H1 (cell line): ENCODE results near the gene LIPE.

Experiments
- BCL11A ChIP-seq, 2 experiments: IDR thresholded peaks; one replicate each; pipeline ENCODE4 v1.6.1; 2011; ENCODE audit warnings: low read depth in 2 of 2, low read length in 2 of 2, mild to moderate bottlenecking in 2 of 2
- BRCA1 ChIP-seq: IDR thresholded peaks from 2 replicates; pipeline ENCODE4 v1.6.1; 2012; ENCODE audit warnings: low read depth, low read length, improper control_type of control experiment
- EP300 ChIP-seq, 2 experiments: IDR thresholded peaks; 1 replicate in 1 of 2; 2 replicates in 1 of 2; pipeline ENCODE4 v1.6.1; 2011 to 2012; ENCODE audit warnings: low read depth in 2 of 2, low read length in 2 of 2, mild to moderate bottlenecking in 2 of 2, borderline replicate concordance in 1 of 2, inconsistent platforms in 1 of 2, moderate library complexity in 1 of 2
- GABPA ChIP-seq: IDR thresholded peaks from 2 replicates; pipeline ENCODE4 v1.6.1; 2011; ENCODE audit warnings: mild to moderate bottlenecking, low read length, moderate library complexity, borderline replicate concordance; ENCODE audit not compliant: insufficient read depth
- KDM1A ChIP-seq: fragments of 200-600, 300-600 bp; sonication (generic); IDR thresholded peaks from 2 replicates; pipeline ENCODE4 v1.7.1; 2016; ENCODE audit warnings: mild to moderate bottlenecking, low read length, borderline replicate concordance
- POLR2A ChIP-seq, 2 experiments: IDR thresholded peaks; 1 replicate in 1 of 2; 2 replicates in 1 of 2; pipeline ENCODE4 v1.6.1; 2011; ENCODE audit warnings: low read depth in 2 of 2, low read length in 2 of 2, mild to moderate bottlenecking in 2 of 2; ENCODE audit errors: control extremely low read depth in 1 of 2
- POLR2AphosphoS5 ChIP-seq: IDR thresholded peaks from 2 replicates; pipeline ENCODE4 v1.6.1; 2011; ENCODE audit warnings: low read depth, low read length
- RAD21 ChIP-seq, 2 experiments: IDR thresholded peaks in 1 of 2; conservative IDR thresholded peaks in 1 of 2; 2 replicates each; pipeline ENCODE4 v1.6.1; 2011; ENCODE audit warnings: low read depth in 2 of 2, low read length in 2 of 2, improper control_type of control experiment in 1 of 2, inconsistent platforms in 1 of 2, mild to moderate bottlenecking in 1 of 2, moderate library complexity in 1 of 2
- RNF2 ChIP-seq: fragments of 200-900, 300-1000 bp; sonication (generic); IDR thresholded peaks from 2 replicates; pipeline ENCODE4 v1.7.1; 2016; ENCODE audit warnings: borderline replicate concordance, low read depth, mild to moderate bottlenecking, antibody characterized with exemption, low read length; ENCODE audit not compliant: poor library complexity, severe bottlenecking; ENCODE audit errors: missing control alignments
- TAF1 ChIP-seq: IDR thresholded peaks from 2 replicates; pipeline ENCODE4 v1.6.1; 2011; ENCODE audit warnings: mild to moderate bottlenecking, low read depth, low read length
- TF ChIP-seq, protein P1 (sequence below): IDR thresholded peaks from 2 replicates; pipeline ENCODE4 v1.6.1; 2012; ENCODE audit warnings: inconsistent platforms
- TF ChIP-seq, protein P2 (sequence below), 3 experiments: IDR thresholded peaks; 1 replicate in 2 of 3; 2 replicates in 1 of 3; pipeline versions ENCODE4 v1.5.1 to v1.6.1; 2011; ENCODE audit warnings: low read length in 3 of 3, mild to moderate bottlenecking in 3 of 3, inconsistent platforms in 2 of 3, low read depth in 1 of 3, moderate library complexity in 1 of 3; ENCODE audit not compliant: insufficient read depth in 1 of 3; ENCODE audit errors: control extremely low read depth in 1 of 3
- TF ChIP-seq, protein P3 (sequence below): IDR thresholded peaks from 2 replicates; pipeline ENCODE4 v1.6.1; 2012; ENCODE audit warnings: low read length, inconsistent platforms
- TF ChIP-seq, protein P4 (sequence below): IDR thresholded peaks from 2 replicates; pipeline ENCODE4 v1.6.1; 2011; ENCODE audit warnings: low read length, improper control_type of control experiment

DNA sequence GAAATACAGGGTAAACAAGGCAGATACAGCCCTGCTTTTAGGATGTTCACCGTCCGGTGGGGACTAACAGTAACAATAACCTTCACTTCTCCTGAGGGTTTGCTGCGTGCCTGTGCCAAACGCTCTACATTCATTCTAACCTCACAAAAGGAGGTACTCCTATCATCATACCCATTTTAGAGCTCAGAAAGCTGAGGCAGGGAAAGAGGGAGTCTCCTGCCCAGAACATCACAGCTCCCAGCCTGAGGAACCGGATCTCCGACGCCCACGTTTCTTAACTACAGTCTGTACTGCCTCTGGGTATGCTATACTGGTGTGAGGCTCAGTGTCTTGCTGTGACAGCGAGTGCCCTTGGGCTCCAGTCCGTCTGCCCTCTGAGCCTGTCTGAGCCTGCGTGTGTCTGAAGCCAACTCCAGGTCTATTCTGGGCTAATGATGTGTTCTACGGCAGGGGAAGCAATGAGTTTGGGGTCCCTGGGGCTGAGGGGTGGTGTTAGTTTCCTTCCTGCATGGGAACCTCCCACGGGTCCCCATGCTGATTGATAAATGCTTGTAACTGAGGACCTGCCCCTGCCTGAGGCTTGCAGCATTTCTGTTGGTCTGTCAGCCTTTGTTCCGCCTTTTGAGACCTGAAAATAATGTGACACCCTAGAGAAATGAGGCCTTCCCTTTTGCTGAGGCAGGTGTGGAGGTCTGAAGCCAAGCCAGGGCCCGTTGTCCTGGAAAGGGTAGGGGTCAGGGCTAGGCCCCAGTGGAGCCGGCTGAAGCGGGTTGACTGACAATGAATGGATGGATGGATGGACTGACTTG lies 4.9 kb downstream of the LIPE start:
- TF ChIP-seq POLR2A (IDR thresholded peaks at IDR 0.05; ENCODE audit: control extremely low read depth in 1 of 2, low read depth in 2 of 2, low read length in 2 of 2) (no peak; a peak in 1 of 3 replicates), RNF2 (no peak), TAF1 (no peak), POLR2AphosphoS5 (no peak), BCL11A (IDR thresholded peaks at IDR 0.05; ENCODE audit: low read depth in 2 of 2, low read length in 2 of 2) (no peak), BRCA1 (no peak), KDM1A (no peak), EP300 (IDR thresholded peaks at IDR 0.05; ENCODE audit: borderline replicate concordance in 1 of 2, low read depth in 2 of 2, low read length in 2 of 2) (no peak), GABPA (no peak), RAD21 (IDR thresholded peaks at IDR 0.05 in 1 of 2, conservative IDR thresholded peaks at IDR 0.05 in 1 of 2; ENCODE audit: low read depth in 2 of 2, low read length in 2 of 2) (no peak)
- TF ChIP-seq, protein P1, sequence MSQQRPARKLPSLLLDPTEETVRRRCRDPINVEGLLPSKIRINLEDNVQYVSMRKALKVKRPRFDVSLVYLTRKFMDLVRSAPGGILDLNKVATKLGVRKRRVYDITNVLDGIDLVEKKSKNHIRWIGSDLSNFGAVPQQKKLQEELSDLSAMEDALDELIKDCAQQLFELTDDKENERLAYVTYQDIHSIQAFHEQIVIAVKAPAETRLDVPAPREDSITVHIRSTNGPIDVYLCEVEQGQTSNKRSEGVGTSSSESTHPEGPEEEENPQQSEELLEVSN: no peak
- TF ChIP-seq, protein P2, sequence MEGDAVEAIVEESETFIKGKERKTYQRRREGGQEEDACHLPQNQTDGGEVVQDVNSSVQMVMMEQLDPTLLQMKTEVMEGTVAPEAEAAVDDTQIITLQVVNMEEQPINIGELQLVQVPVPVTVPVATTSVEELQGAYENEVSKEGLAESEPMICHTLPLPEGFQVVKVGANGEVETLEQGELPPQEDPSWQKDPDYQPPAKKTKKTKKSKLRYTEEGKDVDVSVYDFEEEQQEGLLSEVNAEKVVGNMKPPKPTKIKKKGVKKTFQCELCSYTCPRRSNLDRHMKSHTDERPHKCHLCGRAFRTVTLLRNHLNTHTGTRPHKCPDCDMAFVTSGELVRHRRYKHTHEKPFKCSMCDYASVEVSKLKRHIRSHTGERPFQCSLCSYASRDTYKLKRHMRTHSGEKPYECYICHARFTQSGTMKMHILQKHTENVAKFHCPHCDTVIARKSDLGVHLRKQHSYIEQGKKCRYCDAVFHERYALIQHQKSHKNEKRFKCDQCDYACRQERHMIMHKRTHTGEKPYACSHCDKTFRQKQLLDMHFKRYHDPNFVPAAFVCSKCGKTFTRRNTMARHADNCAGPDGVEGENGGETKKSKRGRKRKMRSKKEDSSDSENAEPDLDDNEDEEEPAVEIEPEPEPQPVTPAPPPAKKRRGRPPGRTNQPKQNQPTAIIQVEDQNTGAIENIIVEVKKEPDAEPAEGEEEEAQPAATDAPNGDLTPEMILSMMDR (IDR thresholded peaks at IDR 0.05; ENCODE audit: control extremely low read depth in 1 of 3, insufficient read depth in 1 of 3, low read depth in 1 of 3, low read length in 3 of 3): no peak
- TF ChIP-seq, protein P3, sequence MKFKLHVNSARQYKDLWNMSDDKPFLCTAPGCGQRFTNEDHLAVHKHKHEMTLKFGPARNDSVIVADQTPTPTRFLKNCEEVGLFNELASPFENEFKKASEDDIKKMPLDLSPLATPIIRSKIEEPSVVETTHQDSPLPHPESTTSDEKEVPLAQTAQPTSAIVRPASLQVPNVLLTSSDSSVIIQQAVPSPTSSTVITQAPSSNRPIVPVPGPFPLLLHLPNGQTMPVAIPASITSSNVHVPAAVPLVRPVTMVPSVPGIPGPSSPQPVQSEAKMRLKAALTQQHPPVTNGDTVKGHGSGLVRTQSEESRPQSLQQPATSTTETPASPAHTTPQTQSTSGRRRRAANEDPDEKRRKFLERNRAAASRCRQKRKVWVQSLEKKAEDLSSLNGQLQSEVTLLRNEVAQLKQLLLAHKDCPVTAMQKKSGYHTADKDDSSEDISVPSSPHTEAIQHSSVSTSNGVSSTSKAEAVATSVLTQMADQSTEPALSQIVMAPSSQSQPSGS: no peak
- TF ChIP-seq, protein P4, sequence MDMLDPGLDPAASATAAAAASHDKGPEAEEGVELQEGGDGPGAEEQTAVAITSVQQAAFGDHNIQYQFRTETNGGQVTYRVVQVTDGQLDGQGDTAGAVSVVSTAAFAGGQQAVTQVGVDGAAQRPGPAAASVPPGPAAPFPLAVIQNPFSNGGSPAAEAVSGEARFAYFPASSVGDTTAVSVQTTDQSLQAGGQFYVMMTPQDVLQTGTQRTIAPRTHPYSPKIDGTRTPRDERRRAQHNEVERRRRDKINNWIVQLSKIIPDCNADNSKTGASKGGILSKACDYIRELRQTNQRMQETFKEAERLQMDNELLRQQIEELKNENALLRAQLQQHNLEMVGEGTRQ: no peak
